HG03432 (cell line): ENCODE measurements around the gene SCAMP2.

Experiments used
- ATAC-seq: cut with Tn5 transposase; IDR thresholded peaks from one replicate; pipeline ENCODE4 v1.9.1; 2021; ENCODE audit warnings: mild to moderate bottlenecking, moderate library complexity; ENCODE audit not compliant: unreplicated experiment

The SCAMP2 gene

GRCh38 chr15:74821790-74822158 lies 51.4 kb downstream of the SCAMP2 start:
- ATAC-seq = no peak

GRCh38 chr15:74821091-74821789 lies 51.9 kb downstream of the SCAMP2 start:
- peak; percentile 68 for ATAC-seq

- ATAC-seq = no peak
Observed at GRCh38 chr15:74820056-74820455, 53.1 kb downstream of the SCAMP2 start.

GRCh38 chr15:74817370-74817737 lies 55.8 kb downstream of the SCAMP2 start:
- ATAC-seq = no peak

GRCh38 chr15:74816624-74817369 lies 56.4 kb downstream of the SCAMP2 start:
- ATAC-seq = no peak

- ATAC-seq = no peak
Observed at GRCh38 chr15:74815961-74816360, 57.2 kb downstream of the SCAMP2 start.

GRCh38 chr15:74815121-74815934 lies 57.8 kb downstream of the SCAMP2 start:
- no peak for ATAC-seq

- no peak for ATAC-seq
Observed at GRCh38 chr15:74812533-74812932, 60.6 kb downstream of the SCAMP2 start, which contains the start of gene LMAN1L. Gene LMAN1L (plus strand): TSS chr15:74812835. CDS start chr15:74812855, 20 bp downstream.

- no peak for ATAC-seq
Observed at GRCh38 chr15:74809956-74810355, 63.2 kb downstream of the SCAMP2 start.

GRCh38 chr15:74809242-74809641 lies 63.9 kb downstream of the SCAMP2 start:
- ATAC-seq = no peak

GRCh38 chr15:74808840-74809229 lies 64.3 kb downstream of the SCAMP2 start:
- no peak for ATAC-seq

- ATAC-seq = no peak
Observed at GRCh38 chr15:74808078-74808839, 64.9 kb downstream of the SCAMP2 start.

GRCh38 chr15:74807282-74807681 lies 65.9 kb downstream of the SCAMP2 start:
- ATAC-seq = no peak

GRCh38 chr15:74804935-74805334 lies 68.2 kb downstream of the SCAMP2 start:
- ATAC-seq = no peak

- ATAC-seq = no peak
Observed at GRCh38 chr15:74802862-74803447, 70.2 kb downstream of the SCAMP2 start.

- no peak for ATAC-seq
Observed at GRCh38 chr15:74802290-74802689, 70.9 kb downstream of the SCAMP2 start.

- ATAC-seq = no peak
Observed at GRCh38 chr15:74801311-74801997, 71.7 kb downstream of the SCAMP2 start.

GRCh38 chr15:74800559-74801094 lies 72.5 kb downstream of the SCAMP2 start:
- ATAC-seq = no peak

- peak; percentile 68 for ATAC-seq
Observed at GRCh38 chr15:74799856-74800558, 73.2 kb downstream of the SCAMP2 start.
